DMS153 treated with DMSO at 0.1 percent for 48 hours (cell line): ENCODE results near the gene COL5A1.
"Not testable (repeated sequence)": the region's sequence is repeated elsewhere in the genome, so short reads cannot be mapped to it uniquely, and the experiment has no call there.

Experiments
- DNase-seq: peaks from one replicate; lab custom pipeline; 2025; ENCODE audit not compliant: unreplicated experiment; lab: John Stamatoyannopoulos, UW

The COL5A1 gene

GRCh38 chr9:134707031-134707680 is 65.6 kb downstream of the COL5A1 start:
- peak; percentile 93 for DNase-seq

GRCh38 chr9:134707731-134708671 is 66.4 kb downstream of the COL5A1 start:
- DNase-seq: no peak

GRCh38 chr9:134708672-134709038 is 67.1 kb downstream of the COL5A1 start:
- no peak for DNase-seq

- no peak for DNase-seq
Observed at GRCh38 chr9:134709512-134710270, 68.1 kb downstream of the COL5A1 start.

GRCh38 chr9:134710271-134710540 is 68.6 kb downstream of the COL5A1 start:
- no peak for DNase-seq

- DNase-seq: no peak
Observed at GRCh38 chr9:134710901-134711300, 69.3 kb downstream of the COL5A1 start.

- no peak for DNase-seq
Observed at GRCh38 chr9:134712243-134712642, 70.6 kb downstream of the COL5A1 start.

GRCh38 chr9:134712926-134713325 is 71.3 kb downstream of the COL5A1 start:
- DNase-seq: no peak

- DNase-seq: not testable (repeated sequence)
Observed at GRCh38 chr9:134715536-134715935, 73.9 kb downstream of the COL5A1 start.

GRCh38 chr9:134716067-134716466 is 74.5 kb downstream of the COL5A1 start:
- no peak for DNase-seq

- DNase-seq: no peak
Observed at GRCh38 chr9:134717056-134717455, 75.5 kb downstream of the COL5A1 start.

GRCh38 chr9:134717924-134718645 is 76.5 kb downstream of the COL5A1 start:
- DNase-seq: no peak

GRCh38 chr9:134719331-134719730 is 77.7 kb downstream of the COL5A1 start:
- no peak for DNase-seq

- DNase-seq: no peak
Observed at GRCh38 chr9:134720136-134720753, 78.6 kb downstream of the COL5A1 start.

GRCh38 chr9:134720796-134721195 is 79.2 kb downstream of the COL5A1 start:
- no peak for DNase-seq

- no peak for DNase-seq
Observed at GRCh38 chr9:134721344-134721743, 79.7 kb downstream of the COL5A1 start.

- no peak for DNase-seq
Observed at GRCh38 chr9:134722120-134722701, 80.6 kb downstream of the COL5A1 start.

GRCh38 chr9:134723037-134723436 is 81.4 kb downstream of the COL5A1 start:
- DNase-seq: no peak

GRCh38 chr9:134723491-134724190 is 82.0 kb downstream of the COL5A1 start:
- no peak for DNase-seq
